Measurements from ENCODE around the gene LIFR.

LIFR gene

GRCh38 chr5:38557308-38557710 lies 863 bp upstream of the LIFR start:
- TF ChIP-seq CTCF (IDR thresholded peaks at IDR 0.05; ENCODE audit: insufficient read depth, low read length, poor library complexity, severe bottlenecking), result no peak
- Histone ChIP-seq H3K4me3 (replicated peaks; ENCODE audit: low read depth, low read length) (no peak overlapping the region; the same call in 1 of the 2 replicates), H3K36me3 (ENCODE audit: control insufficient read depth, insufficient read depth, low read length) (no peaks in the 10 kb centered on the region), H3K27me3 (replicated peaks; ENCODE audit: control insufficient read depth, insufficient read depth, low read length) (no peaks in the 10 kb centered on the region; the same call in none of the 2 replicates)
- DNase-seq (ENCODE audit: extremely low read depth, insufficient read length), result no peak

GRCh38 chr5:38556088-38556598 lies 303 bp downstream of the LIFR start:
- TF ChIP-seq CTCF (IDR thresholded peaks at IDR 0.05; ENCODE audit: insufficient read depth, low read length, poor library complexity, severe bottlenecking), result no peak
- H3K4me3 ChIP-seq (replicated peaks; ENCODE audit: low read depth, low read length), result no peak overlapping the region; the same call in 1 of the 2 replicates
- no peaks in the 10 kb centered on the region for H3K36me3 ChIP-seq (ENCODE audit: control insufficient read depth, insufficient read depth, low read length)
- peak; percentile 4 for DNase-seq (ENCODE audit: extremely low read depth, insufficient read length)
- H3K27me3 ChIP-seq (replicated peaks; ENCODE audit: control insufficient read depth, insufficient read depth, low read length), result no peaks in the 10 kb centered on the region; the same call in none of the 2 replicates

- no peak for TF ChIP-seq CTCF (IDR thresholded peaks at IDR 0.05; ENCODE audit: insufficient read depth, low read length, poor library complexity, severe bottlenecking)
- Histone ChIP-seq H3K36me3 (ENCODE audit: control insufficient read depth, insufficient read depth, low read length) (no peaks in the 10 kb centered on the region), H3K27me3 (replicated peaks; ENCODE audit: control insufficient read depth, insufficient read depth, low read length) (no peaks in the 10 kb centered on the region; the same call in none of the 2 replicates), H3K4me3 (replicated peaks; ENCODE audit: low read depth, low read length) (no peak overlapping the region)
- DNase-seq (ENCODE audit: extremely low read depth, insufficient read length), result no peak
These were observed 925 bp downstream of the LIFR start for GRCh38 chr5:38555354-38556087.

GRCh38 chr5:38554861-38555260 lies 1.6 kb downstream of the LIFR start:
- H3K27me3 ChIP-seq (replicated peaks; ENCODE audit: control insufficient read depth, insufficient read depth, low read length), result no peaks in the 10 kb centered on the region; the same call in none of the 2 replicates
- H3K36me3 ChIP-seq (ENCODE audit: control insufficient read depth, insufficient read depth, low read length), result no peaks in the 10 kb centered on the region
- DNase-seq (ENCODE audit: extremely low read depth, insufficient read length), result no peak
- no peak for TF ChIP-seq CTCF (IDR thresholded peaks at IDR 0.05; ENCODE audit: insufficient read depth, low read length, poor library complexity, severe bottlenecking)
- H3K4me3 ChIP-seq (replicated peaks; ENCODE audit: low read depth, low read length), result no peak overlapping the region

- no peak for DNase-seq (ENCODE audit: extremely low read depth, insufficient read length)
- H3K36me3 ChIP-seq (ENCODE audit: control insufficient read depth, insufficient read depth, low read length), result no peaks in the 10 kb centered on the region
- H3K4me3 ChIP-seq (replicated peaks; ENCODE audit: low read depth, low read length), result no peak overlapping the region
- no peak for TF ChIP-seq CTCF (IDR thresholded peaks at IDR 0.05; ENCODE audit: insufficient read depth, low read length, poor library complexity, severe bottlenecking)
- no peaks in the 10 kb centered on the region; the same call in none of the 2 replicates for H3K27me3 ChIP-seq (replicated peaks; ENCODE audit: control insufficient read depth, insufficient read depth, low read length)
These were observed 2.0 kb downstream of the LIFR start for GRCh38 chr5:38554403-38554802.
